ENCODE measurements around the gene TPST2.

TPST2 gene

GRCh38 chr22:26485013-26485412 is 104.9 kb downstream of the TPST2 start:
- Histone ChIP-seq H3K79me2 (ENCODE audit: insufficient read depth, low read depth) (peaks cover 56% of the 10 kb centered on the region), H3K4me2 (peak overlapping the region; percentile 94), H3K27me3 (ENCODE audit: insufficient read depth, low read depth) (no peaks in the 10 kb centered on the region), H3K27ac (peak overlapping the region; percentile 80), H3K36me3 (ENCODE audit: insufficient read depth) (peaks cover 4% of the 10 kb centered on the region; the same call in 1 of the 2 replicates), H2AFZ (ENCODE audit: low read depth) (no peak overlapping the region), H4K20me1 (ENCODE audit: insufficient read depth) (no peaks in the 10 kb centered on the region), H3K4me3 (IDR thresholded peaks at IDR 0.05; ENCODE audit: insufficient read depth, low read depth, low read length) (no peak overlapping the region), H3K4me1 (ENCODE audit: low read depth, poor library complexity, severe bottlenecking) (peaks cover 73% of the 10 kb centered on the region), H3K9ac (peak overlapping the region; percentile 82; the same call in 1 of the 2 replicates)
- no peak for TF ChIP-seq CTCF (conservative IDR thresholded peaks at IDR 0.05; ENCODE audit: low read depth, low read length)

GRCh38 chr22:26484360-26484706 is 105.6 kb downstream of the TPST2 start:
- Histone ChIP-seq H3K4me3 (IDR thresholded peaks at IDR 0.05; ENCODE audit: insufficient read depth, low read depth, low read length) (no peak overlapping the region), H3K79me2 (ENCODE audit: insufficient read depth, low read depth) (peaks cover 52% of the 10 kb centered on the region), H3K4me2 (peak overlapping the region; percentile 94), H3K4me1 (ENCODE audit: low read depth, poor library complexity, severe bottlenecking) (peaks cover 66% of the 10 kb centered on the region), H4K20me1 (ENCODE audit: insufficient read depth) (no peaks in the 10 kb centered on the region), H2AFZ (ENCODE audit: low read depth) (peak overlapping the region; percentile 27; the same call in 1 of the 2 replicates), H3K27me3 (ENCODE audit: insufficient read depth, low read depth) (no peaks in the 10 kb centered on the region), H3K27ac (peak overlapping the region; percentile 80), H3K36me3 (ENCODE audit: insufficient read depth) (no peaks in the 10 kb centered on the region), H3K9ac (peak overlapping the region; percentile 82)
- TF ChIP-seq CTCF (conservative IDR thresholded peaks at IDR 0.05; ENCODE audit: low read depth, low read length), result no peak

- Histone ChIP-seq H3K27ac (peak within 1 kb of the TSS; percentile 80), H3K27me3 (ENCODE audit: insufficient read depth, low read depth) (no peaks in the 10 kb centered on the region), H3K4me1 (ENCODE audit: low read depth, poor library complexity, severe bottlenecking) (peaks cover 60% of the 10 kb centered on the region), H3K4me2 (peak within 1 kb of the TSS; percentile 94), H3K9ac (peak within 1 kb of the TSS; percentile 82), H2AFZ (ENCODE audit: low read depth) (peak within 1 kb of the TSS; percentile 61), H4K20me1 (ENCODE audit: insufficient read depth) (no peaks in the 10 kb centered on the region), H3K79me2 (ENCODE audit: insufficient read depth, low read depth) (peaks cover 47% of the 10 kb centered on the region), H3K4me3 (IDR thresholded peaks at IDR 0.05; ENCODE audit: insufficient read depth, low read depth, low read length) (no peak within 1 kb of the TSS), H3K36me3 (ENCODE audit: insufficient read depth) (no peaks in the 10 kb centered on the region)
- TF ChIP-seq CTCF (conservative IDR thresholded peaks at IDR 0.05; ENCODE audit: low read depth, low read length), result no peak
Measured at GRCh38 chr22:26483439-26484359, 106.2 kb downstream of the TPST2 start, which contains the start of the genes HPS4 and SRRD. HPS4 (minus strand) TSS chr22:26483783; CDS start chr22:26481762, 2,021 bp downstream. SRRD (plus strand) TSS chr22:26483877; CDS start chr22:26483891, 14 bp downstream.

- peaks cover 47% of the 10 kb centered on the region for H3K79me2 ChIP-seq (ENCODE audit: insufficient read depth, low read depth)
- no peak for TF ChIP-seq CTCF (conservative IDR thresholded peaks at IDR 0.05; ENCODE audit: low read depth, low read length)
- no peaks in the 10 kb centered on the region for H3K36me3 ChIP-seq (ENCODE audit: insufficient read depth)
- H3K4me3 ChIP-seq (IDR thresholded peaks at IDR 0.05; ENCODE audit: insufficient read depth, low read depth, low read length), result no peak overlapping the region
- H3K9ac ChIP-seq, result peak overlapping the region; percentile 82
- peaks cover 53% of the 10 kb centered on the region for H3K4me1 ChIP-seq (ENCODE audit: low read depth, poor library complexity, severe bottlenecking)
- H2AFZ ChIP-seq (ENCODE audit: low read depth), result peak overlapping the region; percentile 61
- peak overlapping the region; percentile 75 for H3K4me2 ChIP-seq
- H4K20me1 ChIP-seq (ENCODE audit: insufficient read depth), result no peaks in the 10 kb centered on the region
- H3K27ac ChIP-seq, result peak overlapping the region; percentile 80
- no peaks in the 10 kb centered on the region for H3K27me3 ChIP-seq (ENCODE audit: insufficient read depth, low read depth)
Measured at GRCh38 chr22:26483043-26483438, 106.9 kb downstream of the TPST2 start.
